SW 1271 (cell line): ENCODE measurements around the gene TOP1.

Source experiments
- DNase-seq, 2 experiments: peaks; one replicate each; lab custom pipeline; 2025; lab: John Stamatoyannopoulos, UW

The TOP1 gene

GRCh38 chr20:41038149-41038877 lies 9.7 kb downstream of the TOP1 start:
- DNase-seq: no peak

GRCh38 chr20:41038878-41039404 lies 10.3 kb downstream of the TOP1 start:
- no peak for DNase-seq

- no peak for DNase-seq
Measured at GRCh38 chr20:41040855-41041254, 12.2 kb downstream of the TOP1 start.

- no peak for DNase-seq
Measured at GRCh38 chr20:41041693-41042092, 13.1 kb downstream of the TOP1 start.

- no peak for DNase-seq
Measured at GRCh38 chr20:41044409-41045062, 15.9 kb downstream of the TOP1 start.

- no peak for DNase-seq
Measured at GRCh38 chr20:41045671-41046070, 17.0 kb downstream of the TOP1 start.

- DNase-seq: no peak
Measured at GRCh38 chr20:41046716-41047115, 18.1 kb downstream of the TOP1 start.

- DNase-seq: no peak
Measured at GRCh38 chr20:41047279-41047974, 18.8 kb downstream of the TOP1 start.

- DNase-seq: peak in 1 of 2 experiments; percentile 28
Measured at GRCh38 chr20:41047975-41048305, 19.3 kb downstream of the TOP1 start.

- no peak for DNase-seq
Measured at GRCh38 chr20:41048461-41049301, 20.1 kb downstream of the TOP1 start.

- DNase-seq: no peak
Measured at GRCh38 chr20:41049451-41049850, 20.8 kb downstream of the TOP1 start.

GRCh38 chr20:41050361-41051008 lies 21.9 kb downstream of the TOP1 start:
- no peak for DNase-seq

GRCh38 chr20:41051009-41051825 lies 22.6 kb downstream of the TOP1 start:
- no peak for DNase-seq

- DNase-seq: no peak
Measured at GRCh38 chr20:41052742-41053419, 24.3 kb downstream of the TOP1 start.

GRCh38 chr20:41054070-41054846 lies 25.6 kb downstream of the TOP1 start:
- no peak for DNase-seq

- DNase-seq: no peak
Measured at GRCh38 chr20:41054847-41055230, 26.2 kb downstream of the TOP1 start.

- no peak for DNase-seq
Measured at GRCh38 chr20:41055679-41056078, 27.1 kb downstream of the TOP1 start.

- DNase-seq: no peak
Measured at GRCh38 chr20:41057999-41058673, 29.5 kb downstream of the TOP1 start.
